Metanephros (tissue), 1 donor: Measurements from ENCODE around the gene CRAT. TPM values are rescaled to one million over a fixed set of nuclear protein-coding genes. Genes with fewer than 3 reads are reported as not detected.

ENCODE experiments used
- total RNA-seq: library from RNA; depleted of rRNA; stranded (reverse); fragments of >200 nt; gene quantifications from one replicate; pipeline ENCODE4 v1.2.3, GENCODE V29; 2014

CRAT gene
- total RNA-seq = 49.1 TPM

GRCh38 chr9:129110740-129111527 is at the start of gene CRAT, which contains the start of gene PTPA:
CRAT (minus strand) TSS chr9:129110793; CDS start chr9:129110509, 284 bp downstream.
PTPA (plus strand) TSS chr9:129111415; CDS start chr9:129111601, 186 bp downstream.

GRCh38 chr9:129080601-129081387 is 29.8 kb downstream of the CRAT start, which contains the start of gene DOLPP1:
DOLPP1 (plus strand) TSS chr9:129081111; CDS start chr9:129081132, 21 bp downstream.

Other genes starting within 250 kb of the CRAT start
- gene KYAT1, start 228.8 kb downstream of the CRAT start, total RNA-seq = 14.1 TPM
- gene LRRC8A, start 228.7 kb downstream of the CRAT start, total RNA-seq = 28.1 TPM
- 41.6 TPM for gene PHYHD1, start 189.8 kb downstream of the CRAT start, total RNA-seq
- gene DOLK, start 163.2 kb downstream of the CRAT start, total RNA-seq = 12.2 TPM
- 48.5 TPM for gene NUP188, start 163.1 kb downstream of the CRAT start, total RNA-seq
- gene SH3GLB2, start 82.5 kb downstream of the CRAT start, total RNA-seq = 55.9 TPM
- gene MIGA2, start 74.2 kb downstream of the CRAT start, total RNA-seq = 28.7 TPM
- 13.5 TPM for gene DOLPP1, start 29.7 kb downstream of the CRAT start, total RNA-seq
- gene PTPA, start 622 bp upstream of the CRAT start, total RNA-seq = 83.6 TPM
- 97.3 TPM for gene IER5L, start 67.5 kb upstream of the CRAT start, total RNA-seq